Loucy (cell line): ENCODE results near the gene FLII.

Experiments used
- CTCF ChIP-seq: fragments of 200-600 bp; sonication (generic); conservative IDR thresholded peaks from 2 replicates; pipeline ENCODE4 v1.5.1; 2014; ENCODE audit warnings: mild to moderate bottlenecking, antibody characterized with exemption, low read length
- EZH2phosphoT487 ChIP-seq: fragments of 200-600 bp; IDR thresholded peaks from 2 replicates; pipeline ENCODE4 v1.6.1; 2018; ENCODE audit warnings: antibody characterized with exemption, mild to moderate bottlenecking, moderate library complexity, borderline replicate concordance

- TF ChIP-seq CTCF (no peak), EZH2phosphoT487 (no peak)
Observed at GRCh38 chr17:18218756-18219415, 39.7 kb downstream of the FLII start.
